CD4-positive, alpha-beta T cell treated with Interleukin-10 for 1 hour (primary cell): Measurements from ENCODE around the gene ASTL.
"Not testable (repeated sequence)": the region's sequence is repeated elsewhere in the genome, so short reads cannot be mapped to it uniquely, and the experiment has no call there.

ENCODE experiments used
- DNase-seq: peaks from one replicate; pipeline ENCODE4 v3.0.0-alpha.2; 2020

Gene ASTL

DNA sequence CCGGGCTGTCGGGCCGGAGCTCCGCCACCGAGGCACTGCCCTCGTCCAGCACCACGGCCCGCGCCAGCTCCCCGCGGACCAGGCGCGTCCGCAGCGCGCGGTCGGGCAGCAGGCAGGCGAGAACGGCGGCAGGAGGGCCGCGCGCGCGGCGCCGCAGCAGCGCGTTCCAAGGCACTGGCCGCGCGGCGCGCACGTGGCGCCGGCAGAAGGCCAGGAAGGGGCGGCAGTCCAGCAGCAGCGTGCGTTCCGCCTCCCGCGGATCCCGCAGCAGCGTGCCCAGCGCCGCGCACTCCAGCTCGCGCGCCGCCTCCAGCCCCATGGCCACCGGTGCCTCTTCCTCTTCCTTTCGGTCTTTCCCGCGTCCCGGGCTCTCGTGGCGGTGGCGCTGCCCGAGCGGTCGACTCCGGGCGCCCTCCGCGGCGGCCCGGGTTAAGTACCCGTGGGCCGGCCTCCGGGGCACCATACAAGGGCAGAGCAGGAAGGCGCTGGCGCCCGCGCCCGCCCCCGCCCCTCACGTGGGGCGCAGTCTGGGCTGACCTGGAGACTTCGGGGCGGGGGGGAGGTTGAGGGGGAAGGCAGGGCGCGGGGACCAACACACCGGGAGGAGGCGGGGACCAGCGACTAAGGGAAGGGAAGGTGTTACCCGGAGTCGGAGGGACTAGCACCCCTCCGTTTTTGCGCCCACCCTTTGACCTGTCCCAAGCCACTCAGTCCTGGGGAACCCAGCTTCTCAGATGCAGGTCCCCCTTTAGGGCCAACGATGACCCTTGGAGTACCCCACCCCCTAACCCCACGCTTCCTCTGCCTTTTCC lies 6.9 kb upstream of the ASTL start, which contains the start of gene DUSP2:
Gene DUSP2 (minus strand): TSS at position 405 of the 812 bp plus-strand sequence. CDS start 86 bp downstream, at position 319.
- DNase-seq = peak; percentile 95

DNA sequence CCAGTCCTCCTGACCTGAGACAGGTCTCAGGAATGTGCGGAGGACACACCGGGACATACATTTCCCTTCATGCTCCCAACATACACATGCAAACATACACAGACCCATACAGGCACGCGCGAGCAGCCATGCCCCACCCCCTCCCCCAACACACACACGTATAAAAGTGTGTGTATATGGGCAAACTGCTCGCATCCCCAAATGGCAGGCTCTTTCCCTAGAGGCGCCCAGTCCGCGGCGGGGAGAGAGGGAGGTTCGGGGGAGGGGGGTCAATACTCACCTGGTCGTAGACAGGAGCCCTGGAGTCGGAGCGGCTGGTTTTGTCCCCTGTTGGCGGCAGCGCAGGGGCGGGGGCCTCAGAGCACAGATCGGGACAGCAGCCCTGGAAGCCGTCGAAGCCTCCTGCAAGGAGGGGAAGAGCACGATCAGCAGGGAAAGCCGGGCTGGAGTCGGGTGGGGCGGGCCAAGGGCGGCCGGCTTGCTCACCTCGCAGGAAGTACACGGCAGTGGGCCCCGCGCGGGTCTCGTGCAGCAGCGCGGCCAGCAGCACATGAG lies 6.3 kb upstream of the ASTL start:
- DNase-seq = peak; percentile 51

DNA sequence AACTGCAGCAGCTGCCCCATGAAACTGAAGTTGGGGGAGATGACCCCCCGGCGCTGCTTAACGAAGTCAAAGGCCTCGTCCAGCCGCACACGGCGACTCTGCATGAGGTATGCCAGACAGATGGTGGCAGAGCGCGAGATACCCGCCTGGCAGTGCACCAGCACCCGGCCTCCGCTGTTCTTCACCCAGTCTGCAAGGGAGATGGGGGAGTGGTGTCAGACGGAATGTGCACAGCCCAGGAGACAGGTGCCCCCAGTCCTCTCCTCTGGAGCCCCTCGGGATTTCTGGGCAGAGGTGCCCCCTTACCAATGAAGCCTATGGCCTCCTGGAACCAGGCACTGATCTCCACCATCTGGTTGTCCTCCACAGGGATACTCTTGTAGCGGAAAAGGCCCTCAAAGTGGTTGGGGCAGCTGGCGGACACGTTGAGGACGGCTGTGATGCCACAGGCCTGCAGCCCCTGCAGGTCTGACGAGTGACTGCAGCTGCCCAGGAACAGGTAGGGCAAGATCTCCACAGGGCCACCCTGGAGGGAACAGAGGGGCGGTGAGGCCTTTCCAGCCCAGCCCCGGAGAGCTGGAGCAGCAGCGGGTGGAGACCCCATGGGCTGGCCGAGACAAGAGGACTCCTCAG lies 5.7 kb upstream of the ASTL start:
- peak; percentile 49 for DNase-seq

DNA sequence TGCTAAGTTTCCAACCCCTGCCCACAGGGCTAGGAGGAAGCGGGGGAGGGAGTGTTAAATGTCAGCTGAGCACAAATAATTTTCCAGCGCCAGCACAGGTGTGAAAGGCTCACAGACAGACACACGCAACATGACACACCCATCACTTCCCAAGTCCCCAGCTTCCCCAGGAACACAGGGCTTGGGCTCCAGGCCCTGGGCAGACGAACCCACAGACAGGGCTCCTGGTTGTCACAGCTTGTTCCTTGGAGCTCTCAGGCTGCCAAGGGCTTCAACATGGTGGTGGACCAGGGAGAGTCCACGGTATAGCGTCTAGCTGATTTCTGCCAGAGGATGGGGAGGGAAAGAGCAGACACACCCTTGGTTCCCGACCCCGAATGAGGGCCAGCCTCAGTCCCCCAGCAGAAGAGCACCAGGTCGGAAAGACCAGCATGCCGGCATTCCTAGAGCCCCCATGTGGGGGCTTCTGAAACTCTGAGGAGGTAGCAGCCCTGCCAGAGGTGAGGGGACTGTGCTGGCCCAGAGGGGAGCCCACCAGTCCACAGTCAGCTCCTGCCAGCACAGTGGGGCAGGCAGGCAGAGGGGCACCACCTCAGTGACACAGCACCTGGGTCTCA lies 5.0 kb upstream of the ASTL start:
- peak; percentile 52 for DNase-seq

DNA sequence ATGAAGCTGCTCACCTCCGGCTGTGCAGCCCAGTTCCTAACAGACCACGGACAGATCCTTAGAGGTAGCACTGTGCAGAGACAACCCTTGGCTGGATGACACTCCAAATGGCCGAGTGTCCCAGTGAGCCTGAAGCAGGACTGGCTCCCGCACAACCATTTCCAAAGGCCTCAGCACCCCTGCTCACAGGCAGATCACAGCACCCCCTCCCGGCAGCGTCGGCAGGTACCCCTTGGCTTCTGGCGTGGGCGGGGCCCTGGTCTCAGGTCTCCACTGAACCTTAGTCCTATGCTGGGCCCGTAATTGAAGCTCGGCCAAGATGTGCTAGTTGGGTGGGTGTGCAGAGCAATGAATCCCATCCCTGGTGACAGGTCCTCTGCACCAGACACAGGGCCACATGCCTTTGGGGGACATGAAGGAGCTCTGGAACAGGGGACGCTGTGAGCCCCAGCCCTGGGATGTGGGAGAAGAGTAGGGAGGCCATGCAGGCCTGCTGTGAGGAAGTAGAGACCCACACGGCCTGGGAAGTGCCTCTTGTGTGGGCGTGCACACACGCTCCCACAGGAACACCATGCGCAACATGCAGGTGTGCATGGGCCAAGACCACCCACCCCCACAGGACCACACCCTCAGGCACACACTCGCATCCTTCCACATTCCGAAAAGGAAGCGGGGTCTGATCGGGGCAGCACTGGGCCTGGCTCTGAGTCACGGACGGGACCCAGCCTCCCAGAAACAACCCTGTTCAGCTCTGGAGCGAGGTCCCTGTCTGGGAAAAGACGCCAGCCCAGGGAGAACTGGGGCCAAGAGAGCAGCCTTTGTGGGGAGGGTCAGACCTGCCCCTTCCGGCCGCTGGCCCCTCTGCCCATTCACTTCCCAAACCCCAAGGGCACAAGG lies 4.2 kb upstream of the ASTL start:
- DNase-seq = peak; percentile 80

DNA sequence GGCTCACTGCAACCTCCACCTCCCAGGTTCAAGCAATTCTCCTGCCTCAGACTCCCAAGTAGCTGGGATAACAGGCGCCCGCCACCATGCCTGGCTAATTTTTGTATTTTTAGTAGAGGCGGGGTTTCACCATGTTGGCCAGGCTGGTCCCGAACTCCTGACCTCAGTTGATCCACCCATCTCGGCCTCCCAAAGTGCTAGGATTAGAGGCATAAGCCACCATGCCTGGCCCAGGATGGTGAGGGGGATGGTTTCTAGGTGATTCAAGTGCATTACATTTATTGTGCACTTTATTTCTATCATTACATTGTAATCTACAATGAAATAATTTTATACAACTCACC lies 3.3 kb upstream of the ASTL start:
- DNase-seq = not testable (repeated sequence)

DNA sequence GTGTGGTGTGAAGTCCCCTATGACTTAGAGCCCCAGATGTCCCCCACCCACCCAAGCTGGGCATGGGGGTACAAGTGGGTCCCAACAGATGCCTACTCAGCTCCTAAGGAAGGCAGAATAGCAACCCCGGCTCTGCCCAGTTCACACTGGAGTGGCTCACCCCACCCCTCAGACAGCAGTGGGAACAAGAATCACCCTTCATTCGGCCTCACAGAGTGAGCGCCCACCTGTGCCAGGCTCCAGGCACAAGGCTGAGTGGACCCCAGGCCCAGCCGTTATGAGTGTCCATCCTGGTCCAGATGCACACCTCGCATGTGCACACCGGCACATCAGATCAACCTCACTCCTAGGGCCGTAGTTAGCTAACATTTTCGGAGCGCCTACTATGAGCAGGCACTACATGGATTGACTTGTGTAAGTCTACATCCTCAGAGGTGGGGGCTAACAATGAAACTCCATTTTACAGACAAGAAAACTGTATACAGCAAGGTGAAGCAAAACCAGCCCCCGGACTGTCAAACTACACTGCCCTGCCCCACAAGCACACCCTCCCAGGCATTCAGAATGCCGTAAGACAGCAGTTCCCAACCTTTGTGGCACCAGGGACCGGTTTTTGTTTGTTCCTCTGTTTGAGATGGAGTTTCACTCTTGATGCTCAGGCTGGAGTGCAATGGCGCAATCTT lies 2.8 kb upstream of the ASTL start:
- peak; percentile 44 for DNase-seq

DNA sequence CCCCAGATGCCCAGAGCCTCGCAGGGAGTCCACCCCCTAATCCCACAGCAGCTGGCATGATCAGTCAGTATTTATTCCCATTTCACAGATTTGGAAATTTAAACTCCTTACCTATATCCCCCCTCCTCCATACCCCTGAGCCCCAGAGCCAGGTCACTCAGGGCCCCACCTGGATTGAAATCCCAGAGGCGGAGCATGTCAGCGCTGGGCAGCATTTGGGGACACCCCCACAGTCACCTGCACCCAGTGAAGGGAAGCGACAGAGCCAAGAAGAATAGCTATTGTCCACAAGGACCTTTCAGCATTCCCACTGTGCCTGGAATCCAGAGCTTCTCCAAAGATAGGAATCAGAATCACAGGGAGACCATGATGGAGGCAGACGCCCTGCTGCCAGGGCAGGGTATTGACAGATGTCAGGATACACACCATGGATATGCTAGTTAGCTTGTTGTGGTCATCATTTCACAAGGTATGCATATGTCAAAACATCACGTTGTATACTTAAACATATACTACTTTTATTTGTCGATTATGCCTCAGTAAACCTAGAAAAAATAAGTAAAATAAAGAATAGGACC lies 968 bp upstream of the ASTL start:
- peak; percentile 24 for DNase-seq

DNA sequence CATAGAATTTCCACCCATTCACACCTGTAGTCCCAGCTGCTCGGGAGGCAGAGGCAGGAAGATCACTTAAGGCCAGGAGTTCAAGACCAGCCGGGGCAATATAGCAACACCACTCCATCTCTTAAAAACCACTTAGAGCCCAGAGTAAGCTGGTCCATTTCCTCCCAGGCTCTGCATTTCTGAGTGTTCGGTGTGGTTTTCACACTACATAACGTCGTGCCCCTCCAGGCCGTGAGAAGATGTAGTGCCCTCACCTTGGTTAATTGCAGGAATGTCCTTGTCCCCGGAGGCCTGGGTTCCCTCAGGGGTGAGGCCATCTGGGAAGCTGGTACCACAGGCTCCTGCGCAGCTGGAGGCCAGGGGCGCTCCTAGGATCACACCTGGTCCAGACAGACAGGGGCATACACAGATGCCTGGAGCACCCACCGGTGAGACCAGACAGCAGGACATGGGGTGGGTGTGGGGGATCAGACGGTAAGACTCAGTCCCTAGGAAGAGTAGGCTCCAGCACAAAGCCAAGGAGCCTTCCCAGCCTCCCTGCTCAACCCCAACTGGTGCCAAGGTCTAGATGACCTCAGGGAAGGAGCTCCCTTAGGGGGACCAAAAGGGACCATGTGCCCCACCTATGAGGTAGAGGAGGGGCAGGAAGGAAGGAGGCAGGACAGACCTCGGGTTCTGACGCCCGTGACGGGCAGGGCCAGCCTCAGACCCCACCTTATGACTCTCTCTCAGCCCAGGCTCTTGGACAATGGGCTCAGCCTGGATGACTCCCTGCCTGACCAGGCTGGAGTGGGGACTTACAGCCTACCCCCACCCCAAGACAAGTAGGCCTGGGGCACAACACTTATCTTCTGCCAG lies 752 bp downstream of the ASTL start:
- peak; percentile 33 for DNase-seq

DNA sequence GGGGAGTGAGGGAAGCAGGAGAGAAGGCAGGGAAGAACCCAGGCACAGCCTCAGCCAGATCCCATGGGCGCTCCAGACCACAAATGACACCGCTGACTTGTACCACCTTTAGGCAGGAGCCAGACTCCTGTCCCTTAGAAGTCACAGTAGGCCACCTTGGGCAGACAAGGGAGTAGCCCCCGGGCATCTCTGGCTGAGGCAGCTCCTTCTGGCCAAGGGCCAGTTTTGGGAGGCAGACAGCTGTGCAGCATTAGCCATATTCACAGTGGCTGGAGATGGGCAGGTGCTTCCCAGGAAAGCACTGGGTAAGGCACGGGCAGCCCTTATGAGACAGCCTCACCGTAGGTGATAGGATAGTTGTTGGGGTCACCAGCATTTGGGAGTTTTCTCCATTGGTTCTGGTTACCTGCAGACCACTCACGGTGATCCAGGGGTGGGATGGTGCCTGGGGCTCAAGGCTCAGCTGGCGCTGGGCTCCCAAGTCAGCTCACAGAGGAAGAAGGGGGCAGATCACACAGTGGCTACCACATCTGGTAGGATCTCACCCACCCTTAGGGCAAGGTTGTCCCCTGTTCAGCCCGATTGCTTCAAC lies 2.1 kb downstream of the ASTL start:
- peak; percentile 28 for DNase-seq

DNA sequence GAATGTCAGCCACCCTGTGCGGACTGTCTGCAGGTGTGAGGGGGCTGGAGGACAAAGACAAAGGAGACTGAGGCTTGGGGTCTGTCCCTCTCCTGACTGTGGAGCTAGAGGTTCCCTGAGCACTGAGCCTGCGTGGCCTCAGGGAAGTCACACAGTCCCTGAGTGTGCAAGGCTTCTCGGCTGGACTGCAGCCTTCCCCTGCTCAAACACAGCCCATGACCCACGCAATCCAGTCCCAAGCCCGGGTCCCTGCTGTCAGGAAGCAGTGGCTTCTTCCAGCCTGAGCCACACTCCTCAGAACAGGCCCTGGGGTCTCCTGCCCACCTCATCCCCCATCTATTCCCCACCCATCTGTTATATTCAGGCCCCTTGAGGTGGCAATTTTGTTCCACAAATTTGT lies 2.7 kb downstream of the ASTL start:
- peak; percentile 13 for DNase-seq

DNA sequence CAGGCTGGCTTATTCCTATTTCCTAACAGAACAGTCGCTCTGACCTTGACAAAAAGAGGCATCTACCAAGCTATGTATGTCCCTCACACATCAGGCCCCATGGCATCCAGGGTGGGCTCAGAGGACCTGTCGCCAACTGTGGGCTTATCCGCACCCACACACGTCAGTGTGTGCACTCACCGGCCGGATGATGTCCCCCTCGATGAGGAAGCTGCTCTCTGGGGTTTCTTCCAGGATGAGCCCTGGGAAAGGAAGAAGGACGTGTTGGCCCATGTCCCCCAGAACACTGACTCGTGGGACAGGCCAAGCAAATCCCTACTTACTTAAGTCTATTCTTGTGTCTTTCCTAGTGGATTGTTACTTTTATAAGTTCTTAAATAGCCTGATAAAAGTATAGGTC lies 3.1 kb downstream of the ASTL start:
- DNase-seq = no peak

DNA sequence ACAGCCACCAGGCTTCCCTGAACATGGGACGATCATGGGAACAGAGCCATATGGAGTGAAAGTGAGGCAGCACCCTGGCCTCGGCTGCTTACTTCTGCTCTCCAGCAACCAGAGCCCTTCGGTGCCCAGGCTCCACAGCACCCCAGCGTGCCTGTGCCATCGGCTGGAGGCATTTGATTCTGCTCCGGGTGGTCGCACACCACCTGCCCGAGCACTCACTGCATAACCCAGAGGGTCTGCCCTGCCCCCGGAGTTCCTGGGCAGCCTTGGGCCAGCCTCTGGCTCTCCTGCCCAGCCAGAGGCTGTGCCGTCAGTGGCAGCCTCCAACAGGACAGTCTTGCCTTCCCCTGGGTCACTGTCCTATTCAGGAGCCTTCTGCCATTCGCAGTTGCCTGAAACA lies 3.9 kb downstream of the ASTL start:
- no peak for DNase-seq

DNA sequence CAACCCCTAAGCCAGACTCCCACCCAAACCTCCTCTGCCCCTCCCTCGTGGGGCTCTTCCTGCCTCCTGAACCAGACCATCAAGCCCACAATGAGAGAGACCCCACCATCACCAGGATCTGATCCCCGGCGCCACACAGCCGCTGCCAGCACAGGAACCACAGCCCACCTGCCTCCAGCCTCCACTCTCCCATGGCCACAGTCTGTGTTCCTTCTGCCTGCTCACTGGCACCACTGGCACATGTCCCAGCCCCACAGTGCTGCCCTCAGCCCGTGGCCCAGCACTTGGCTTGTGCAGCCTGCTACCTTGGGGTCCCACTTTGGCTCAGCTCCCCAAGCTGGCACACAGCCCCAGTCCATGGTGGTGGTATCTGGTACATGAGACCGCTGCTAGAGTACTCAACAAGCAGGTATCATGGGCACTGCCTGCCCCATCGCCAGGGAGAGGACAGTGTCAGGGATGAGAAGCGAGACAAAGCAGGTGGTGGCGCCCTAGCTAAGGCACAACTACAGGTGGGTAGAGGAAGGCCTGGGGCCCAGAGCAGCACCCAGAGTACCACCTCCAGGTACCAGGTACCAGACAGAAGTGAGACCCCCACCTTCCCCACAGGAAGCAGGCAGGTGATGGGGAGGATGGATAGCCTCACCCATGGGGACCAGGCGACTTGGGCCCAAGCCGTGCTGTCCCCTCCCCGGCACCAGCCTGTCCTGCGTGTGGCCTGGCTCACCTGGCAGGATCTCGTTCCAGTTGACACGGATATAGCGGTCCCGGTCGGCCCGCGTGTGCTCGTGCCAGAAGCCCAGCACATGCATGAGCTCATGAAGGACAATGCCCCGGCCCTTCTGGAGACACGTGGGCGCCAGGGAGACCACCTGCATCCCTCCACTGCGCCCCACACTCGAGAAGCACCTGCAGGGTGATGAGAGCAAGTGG lies 6.2 kb downstream of the ASTL start:
- DNase-seq = peak; percentile 16

DNA sequence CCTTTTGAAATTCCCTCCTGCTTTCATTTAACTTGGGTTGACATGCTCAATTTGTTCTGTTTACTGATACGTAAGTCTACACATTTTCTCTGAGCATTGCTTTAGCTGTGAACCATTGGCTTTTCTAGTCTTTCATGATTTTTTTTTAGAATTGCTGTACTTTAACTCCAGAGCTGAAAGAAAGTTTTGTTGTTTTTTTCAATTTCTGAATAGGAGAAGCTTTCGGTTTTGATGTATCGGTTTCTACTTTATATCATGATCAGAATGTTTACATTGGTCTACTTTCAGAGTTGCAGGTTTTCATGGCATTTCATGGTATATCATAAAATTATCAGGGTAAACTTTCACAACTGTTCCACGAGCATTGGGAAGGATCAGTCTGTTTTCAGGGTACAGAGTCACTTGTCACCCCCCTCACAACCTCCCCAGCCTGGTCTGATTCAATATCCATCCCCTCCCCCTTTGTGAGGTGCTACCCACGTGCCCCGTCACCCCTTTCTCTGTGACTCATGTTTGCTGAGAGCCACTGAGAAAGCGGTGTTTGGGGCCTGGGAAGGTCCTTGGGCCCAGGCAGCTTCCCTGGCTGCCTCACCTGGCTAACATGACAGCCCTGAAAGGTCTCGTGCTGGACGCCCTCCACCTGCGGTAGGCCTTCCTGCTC lies 7.0 kb downstream of the ASTL start:
- DNase-seq = peak; percentile 34

DNA sequence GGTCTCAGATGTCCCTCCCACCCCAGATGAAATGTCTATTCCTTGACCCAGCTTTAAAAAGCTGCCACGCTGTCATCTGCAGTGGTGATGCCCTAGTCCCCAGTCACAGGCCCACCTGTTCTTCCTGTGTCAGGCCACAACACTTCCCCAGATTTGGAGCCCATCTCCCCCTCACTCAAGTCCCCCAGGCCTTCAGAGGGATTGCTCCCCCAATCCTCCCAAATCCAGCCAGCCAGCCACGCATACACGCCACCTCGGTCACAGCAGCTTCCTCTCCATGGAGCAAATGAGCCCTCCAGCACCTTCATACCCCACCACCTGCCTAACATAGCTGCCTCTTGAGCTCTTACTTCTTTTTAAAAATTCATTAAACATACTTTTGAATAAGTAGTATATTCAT lies 7.8 kb downstream of the ASTL start:
- DNase-seq = peak; percentile 10

DNA sequence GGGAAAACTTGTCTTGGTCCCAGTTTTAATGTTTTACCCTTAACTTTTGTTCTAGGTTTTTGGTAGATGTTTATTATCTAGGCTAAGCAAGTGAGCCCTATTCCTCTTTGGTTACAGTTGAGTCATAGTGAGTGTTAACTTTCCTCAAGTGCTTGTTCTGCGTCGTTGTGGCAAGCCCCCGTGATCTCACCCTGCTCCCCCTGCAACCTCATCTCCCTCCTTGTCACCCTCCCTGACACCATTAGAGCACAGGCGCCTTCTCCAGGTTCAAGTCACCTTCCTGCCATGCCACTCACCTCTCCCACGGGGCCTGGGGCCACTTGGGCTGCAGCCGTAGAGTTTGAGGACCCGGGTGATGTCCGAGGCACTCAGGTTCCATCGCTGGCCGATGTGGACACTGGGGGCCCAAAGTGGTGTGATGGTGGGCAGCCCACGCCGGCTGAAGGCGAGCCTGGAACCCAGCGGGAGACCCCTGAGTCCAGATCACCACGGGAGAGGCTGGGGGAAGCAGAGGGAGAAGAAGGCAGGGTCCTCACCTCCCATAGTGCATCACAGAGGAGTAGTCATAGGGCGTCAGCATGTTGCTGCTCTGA lies 8.7 kb downstream of the ASTL start:
- DNase-seq = peak; percentile 29

DNA sequence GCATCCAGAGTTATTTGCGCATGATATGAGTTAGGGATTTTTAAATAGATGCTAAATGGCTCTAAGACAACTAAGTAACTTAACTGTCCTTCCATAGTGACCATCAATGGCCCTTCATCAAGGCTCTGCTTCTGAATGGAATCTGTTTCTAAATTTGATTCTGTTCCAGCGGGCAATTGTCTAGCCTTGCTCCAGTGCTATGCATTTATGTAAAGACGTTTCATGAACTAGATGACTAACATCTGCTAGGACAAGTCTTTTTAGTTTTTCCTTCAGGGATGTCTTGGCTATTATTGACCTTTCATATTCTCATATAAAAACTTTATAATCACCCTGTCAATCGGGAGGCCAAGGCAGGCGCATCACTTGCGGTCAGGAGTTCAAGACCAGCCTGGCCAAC lies 9.8 kb downstream of the ASTL start:
- DNase-seq = no peak
